SK-N-MC (cell line): ENCODE data around the gene SAG.

Experiments used
- EZH2 ChIP-seq: fragments of 200-600 bp; sonication (generic); IDR thresholded peaks from one replicate; pipeline ENCODE4 v1.6.1; 2017; ENCODE audit warnings: antibody characterized with exemption
- FOXP2 ChIP-seq: optimal IDR thresholded peaks from 2 replicates; pipeline ENCODE3; 2011; ENCODE audit warnings: mild to moderate bottlenecking, moderate library complexity; ENCODE audit not compliant: insufficient read depth; ENCODE audit errors: extremely low read length, control extremely low read depth
- POLR2AphosphoS5 ChIP-seq: IDR thresholded peaks from 2 replicates; pipeline ENCODE4 v1.6.1; 2012; ENCODE audit warnings: mild to moderate bottlenecking, low read depth, low read length, borderline replicate concordance

- TF ChIP-seq EZH2 (no peak), POLR2AphosphoS5 (no peak), FOXP2 (no peak)
Measured at GRCh38 chr2:233368756-233369155, 61.1 kb downstream of the SAG start.
